CD4-positive, alpha-beta T cell treated with Interleukin-4 for 4 hours (primary cell): ENCODE measurements around the gene HCRTR1.

Source experiments
- DNase-seq: peaks from one replicate; pipeline ENCODE4 v3.0.0-alpha.2; 2020

The HCRTR1 gene

DNA sequence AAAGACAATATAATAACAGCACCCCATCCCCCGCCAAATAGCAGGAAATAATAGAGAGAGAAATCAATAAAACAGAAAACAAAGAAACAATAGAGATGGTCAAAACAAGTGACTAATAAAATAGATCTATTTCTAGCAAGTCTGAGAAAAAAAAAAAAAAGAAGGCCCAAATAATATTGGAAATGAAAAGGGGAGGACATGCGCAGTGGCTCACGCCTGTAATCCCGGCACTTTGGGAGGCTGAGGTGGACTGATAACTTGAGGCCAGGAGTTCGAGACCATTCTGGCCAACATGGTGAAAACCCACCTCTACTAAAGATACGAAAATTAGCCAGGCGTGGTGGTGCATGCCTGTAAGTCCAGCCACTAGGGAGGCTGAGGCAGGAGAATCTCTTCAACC lies 18.5 kb upstream of the HCRTR1 start:
- DNase-seq, result no peak

GRCh38 chr1:31600641-31601040 lies 16.8 kb upstream of the HCRTR1 start:
- DNase-seq, result no peak

DNA sequence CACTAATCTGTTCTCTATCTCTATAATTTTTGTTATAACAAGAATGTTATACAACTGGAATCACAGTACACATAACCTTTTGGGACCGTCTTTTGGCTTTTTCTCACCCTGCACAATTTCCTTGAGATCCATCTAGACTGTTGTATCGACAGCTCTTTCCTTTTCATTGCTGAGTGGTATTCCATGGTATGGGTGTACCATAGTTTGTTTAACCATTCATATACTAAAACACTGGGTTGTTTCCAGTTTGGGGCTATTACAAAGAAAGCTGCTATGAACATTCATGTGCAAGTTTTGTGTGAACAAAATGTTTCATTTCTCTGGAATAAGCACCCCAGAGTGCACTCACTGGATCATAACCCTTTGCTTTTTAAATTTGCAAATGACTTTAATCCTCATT lies 15.4 kb upstream of the HCRTR1 start:
- DNase-seq, result no peak

- DNase-seq, result peak; percentile 10
Observed at GRCh38 chr1:31605908-31606427, 11.5 kb upstream of the HCRTR1 start.

DNA sequence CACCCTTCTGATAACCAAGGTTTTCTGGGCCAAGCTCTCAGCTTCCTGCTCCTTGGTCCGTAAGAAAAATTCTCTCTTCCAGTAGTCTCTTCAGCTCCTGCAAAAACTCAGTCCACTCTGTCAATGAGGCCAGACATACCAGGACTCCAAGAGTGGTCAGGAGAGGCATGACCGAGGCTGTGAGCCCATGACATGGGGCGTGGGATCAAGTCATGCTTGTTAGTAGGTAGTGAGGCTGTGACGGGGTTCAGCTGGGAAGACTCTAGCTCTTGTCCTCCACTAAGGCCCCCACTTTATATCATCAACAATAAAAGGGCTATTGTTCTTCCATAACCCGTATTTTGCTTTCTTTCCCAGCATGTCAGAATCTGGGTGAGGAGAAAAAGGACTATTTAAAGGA lies 10.1 kb upstream of the HCRTR1 start:
- no peak for DNase-seq

DNA sequence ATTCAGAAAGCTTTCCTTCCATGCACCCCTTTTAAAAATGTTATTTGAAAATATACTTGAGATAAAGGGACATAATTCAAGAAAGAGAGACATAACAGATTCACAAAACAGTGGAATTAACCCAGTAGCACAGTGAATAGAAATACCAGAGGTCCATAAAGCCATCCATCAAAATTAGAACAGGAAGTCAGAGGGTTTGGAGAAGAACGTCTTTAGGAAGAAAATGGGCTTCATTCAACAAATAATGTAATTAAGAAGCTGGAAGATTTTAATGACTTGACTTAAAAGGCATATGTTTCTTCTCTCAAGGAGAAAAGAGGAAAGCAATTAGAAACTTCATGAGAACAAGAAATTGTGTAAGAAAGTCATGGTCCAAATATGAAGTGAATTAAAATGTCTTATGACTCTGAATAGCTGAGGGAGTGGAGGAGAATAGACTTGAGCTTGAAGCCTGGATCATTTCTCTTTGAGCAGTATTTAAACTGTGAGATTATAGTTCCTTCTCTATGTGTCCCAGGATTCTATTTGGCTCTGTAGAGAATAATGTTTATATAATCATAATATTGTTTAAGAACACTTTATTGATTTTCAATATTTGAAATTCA lies 7.9 kb upstream of the HCRTR1 start:
- no peak for DNase-seq

GRCh38 chr1:31614414-31615005 lies 3.0 kb upstream of the HCRTR1 start:
- DNase-seq, result no peak

DNA sequence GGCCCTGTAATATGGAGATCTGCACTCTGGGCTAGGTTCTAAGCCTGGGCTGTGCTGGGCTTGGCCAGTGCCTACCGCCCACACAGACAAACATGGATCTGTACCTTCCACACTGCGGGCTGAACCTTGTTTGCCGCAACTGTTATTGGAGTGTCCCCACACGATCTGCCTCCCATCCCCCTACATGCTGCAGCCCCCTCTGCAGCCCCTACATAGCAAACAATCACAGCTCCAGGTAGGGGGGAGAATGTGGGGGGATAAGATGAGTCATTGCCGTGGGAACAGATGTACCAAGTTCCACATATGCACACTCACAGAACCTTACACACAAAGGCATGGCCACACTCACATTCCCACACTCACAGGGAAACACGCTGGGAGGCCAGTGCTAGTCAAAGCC lies 2.1 kb upstream of the HCRTR1 start:
- DNase-seq, result no peak

DNA sequence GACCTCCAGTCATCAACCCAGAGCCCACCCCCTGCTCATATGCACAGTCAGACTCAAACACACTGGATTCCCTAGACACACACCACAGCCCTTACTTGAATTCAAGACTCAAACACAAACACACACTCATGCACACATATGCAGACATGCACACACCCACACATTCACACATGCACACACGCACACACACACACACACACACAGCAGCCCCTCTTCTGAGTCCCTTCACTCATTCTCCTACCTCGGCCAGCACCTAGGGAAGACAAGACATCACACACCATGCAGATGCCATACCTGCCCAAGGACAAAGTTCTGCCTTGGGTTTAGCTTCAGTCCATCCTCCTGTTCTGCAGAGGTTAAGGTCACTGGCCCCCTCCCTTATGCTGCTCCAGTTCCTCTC lies 1.6 kb upstream of the HCRTR1 start:
- no peak for DNase-seq

DNA sequence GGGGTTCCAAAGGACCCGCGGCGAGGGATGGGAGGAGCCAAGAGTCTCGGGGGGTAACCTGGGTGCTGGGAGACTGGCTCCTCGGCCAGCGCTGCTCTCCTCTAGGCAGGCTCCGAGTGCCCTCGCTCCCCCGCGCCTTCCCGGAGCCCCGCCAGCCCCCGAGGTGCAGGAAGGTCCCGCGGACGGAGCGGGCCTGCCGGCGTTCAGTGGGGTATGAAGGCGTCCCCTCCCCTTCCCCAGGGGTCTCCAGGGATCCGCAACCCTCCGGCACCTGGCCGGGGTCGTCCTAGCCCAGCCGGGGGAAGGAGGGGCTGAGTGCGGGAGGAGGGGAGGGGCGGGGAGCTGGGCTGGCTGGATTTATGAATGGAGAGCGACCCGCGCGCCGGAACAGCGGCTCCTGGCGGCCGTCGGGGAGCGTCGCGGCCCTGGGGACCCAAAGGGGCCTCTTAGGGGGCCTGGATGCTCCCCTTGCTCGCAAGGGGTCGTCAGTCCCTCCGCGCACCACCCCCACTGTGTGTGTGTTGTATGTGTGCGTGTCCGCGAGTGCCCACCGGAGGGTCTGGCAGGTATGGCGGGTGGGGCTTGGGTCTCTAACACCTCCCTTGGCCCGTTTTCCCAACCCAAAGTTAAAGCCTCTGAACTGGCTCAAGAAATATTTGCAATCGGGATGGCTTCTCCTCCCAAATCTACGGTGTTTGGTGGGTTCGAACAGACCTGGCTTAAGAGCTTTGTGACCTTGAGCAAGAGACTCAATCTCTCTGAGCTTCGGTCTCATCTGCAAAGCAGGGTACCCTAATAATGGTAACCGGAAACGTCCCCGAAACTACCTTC lies 642 bp downstream of the HCRTR1 start:
- no peak for DNase-seq

DNA sequence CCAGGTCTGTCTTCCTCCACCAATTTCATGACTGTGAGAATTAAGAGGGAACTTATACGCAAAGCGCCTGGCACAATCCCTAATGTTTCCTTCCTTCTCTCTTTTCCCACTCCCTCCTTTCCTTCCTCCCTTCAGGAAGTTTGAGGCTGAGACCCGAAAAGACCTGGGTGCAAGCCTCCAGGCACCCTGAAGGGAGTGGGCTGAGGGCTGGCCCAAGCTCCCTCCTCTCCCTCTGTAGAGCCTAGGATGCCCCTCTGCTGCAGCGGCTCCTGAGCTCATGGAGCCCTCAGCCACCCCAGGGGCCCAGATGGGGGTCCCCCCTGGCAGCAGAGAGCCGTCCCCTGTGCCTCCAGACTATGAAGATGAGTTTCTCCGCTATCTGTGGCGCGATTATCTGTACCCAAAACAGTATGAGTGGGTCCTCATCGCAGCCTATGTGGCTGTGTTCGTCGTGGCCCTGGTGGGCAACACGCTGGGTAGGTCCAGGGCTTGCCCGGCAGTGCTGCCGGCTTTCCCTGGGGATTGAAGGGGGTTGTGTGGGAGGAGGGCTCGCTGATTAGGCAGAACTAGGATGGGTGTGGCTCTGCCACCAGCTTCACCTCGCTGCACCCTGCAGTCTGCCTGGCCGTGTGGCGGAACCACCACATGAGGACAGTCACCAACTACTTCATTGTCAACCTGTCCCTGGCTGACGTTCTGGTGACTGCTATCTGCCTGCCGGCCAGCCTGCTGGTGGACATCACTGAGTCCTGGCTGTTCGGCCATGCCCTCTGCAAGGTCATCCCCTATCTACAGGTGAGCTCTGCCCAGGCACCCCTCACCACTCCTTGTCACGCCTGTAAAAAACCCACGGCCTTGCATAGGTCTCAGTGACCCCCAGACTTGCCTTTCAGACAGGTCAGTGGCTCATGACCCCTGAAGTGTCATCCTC lies 1.7 kb downstream of the HCRTR1 start:
- DNase-seq, result no peak

DNA sequence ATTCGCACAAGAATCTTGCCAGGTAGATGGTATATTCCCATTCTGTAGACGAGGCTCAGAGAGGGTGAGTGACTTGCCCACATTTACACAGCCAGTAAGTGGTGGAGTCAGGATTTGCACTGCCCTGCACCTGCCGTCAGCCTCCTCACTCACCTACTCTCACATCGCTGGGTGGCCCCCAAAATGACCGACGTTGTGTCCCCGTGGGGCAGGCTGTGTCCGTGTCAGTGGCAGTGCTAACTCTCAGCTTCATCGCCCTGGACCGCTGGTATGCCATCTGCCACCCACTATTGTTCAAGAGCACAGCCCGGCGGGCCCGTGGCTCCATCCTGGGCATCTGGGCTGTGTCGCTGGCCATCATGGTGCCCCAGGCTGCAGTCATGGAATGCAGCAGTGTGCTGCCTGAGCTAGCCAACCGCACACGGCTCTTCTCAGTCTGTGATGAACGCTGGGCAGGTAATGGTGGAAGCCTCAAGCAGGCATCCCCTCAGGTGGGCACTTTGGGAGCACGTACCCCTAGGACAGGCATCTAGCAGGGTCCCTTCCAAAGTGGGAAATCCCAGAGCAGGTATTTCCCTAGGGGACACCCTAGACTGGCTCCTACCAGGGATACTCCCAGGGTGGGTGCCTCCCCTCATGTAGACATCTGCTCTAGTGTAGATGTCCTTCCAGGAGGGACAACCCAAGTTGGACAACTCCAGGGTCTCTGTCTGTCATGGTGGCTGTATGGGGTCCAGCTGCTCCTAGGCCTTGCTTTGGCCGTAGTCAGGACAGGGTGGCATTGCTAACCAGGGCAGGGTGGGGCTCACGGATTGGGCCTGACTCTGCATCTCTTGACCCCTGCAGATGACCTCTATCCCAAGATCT lies 3.4 kb downstream of the HCRTR1 start:
- DNase-seq, result no peak

GRCh38 chr1:31621498-31621820 lies 4.0 kb downstream of the HCRTR1 start:
- no peak for DNase-seq

GRCh38 chr1:31621847-31622730 lies 4.6 kb downstream of the HCRTR1 start:
- no peak for DNase-seq

DNA sequence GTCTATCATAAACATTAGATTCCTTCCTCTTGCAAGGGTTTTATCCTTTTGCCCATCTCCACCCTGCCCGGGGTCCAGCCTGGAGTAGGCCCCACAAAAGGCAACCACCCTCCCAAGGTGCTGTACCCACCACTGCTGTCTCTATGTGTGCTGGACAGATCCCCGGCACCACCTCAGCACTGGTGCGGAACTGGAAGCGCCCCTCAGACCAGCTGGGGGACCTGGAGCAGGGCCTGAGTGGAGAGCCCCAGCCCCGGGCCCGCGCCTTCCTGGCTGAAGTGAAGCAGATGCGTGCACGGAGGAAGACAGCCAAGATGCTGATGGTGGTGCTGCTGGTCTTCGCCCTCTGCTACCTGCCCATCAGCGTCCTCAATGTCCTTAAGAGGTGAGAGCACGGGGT lies 5.9 kb downstream of the HCRTR1 start:
- no peak for DNase-seq

GRCh38 chr1:31624309-31624708 lies 6.8 kb downstream of the HCRTR1 start:
- no peak for DNase-seq

DNA sequence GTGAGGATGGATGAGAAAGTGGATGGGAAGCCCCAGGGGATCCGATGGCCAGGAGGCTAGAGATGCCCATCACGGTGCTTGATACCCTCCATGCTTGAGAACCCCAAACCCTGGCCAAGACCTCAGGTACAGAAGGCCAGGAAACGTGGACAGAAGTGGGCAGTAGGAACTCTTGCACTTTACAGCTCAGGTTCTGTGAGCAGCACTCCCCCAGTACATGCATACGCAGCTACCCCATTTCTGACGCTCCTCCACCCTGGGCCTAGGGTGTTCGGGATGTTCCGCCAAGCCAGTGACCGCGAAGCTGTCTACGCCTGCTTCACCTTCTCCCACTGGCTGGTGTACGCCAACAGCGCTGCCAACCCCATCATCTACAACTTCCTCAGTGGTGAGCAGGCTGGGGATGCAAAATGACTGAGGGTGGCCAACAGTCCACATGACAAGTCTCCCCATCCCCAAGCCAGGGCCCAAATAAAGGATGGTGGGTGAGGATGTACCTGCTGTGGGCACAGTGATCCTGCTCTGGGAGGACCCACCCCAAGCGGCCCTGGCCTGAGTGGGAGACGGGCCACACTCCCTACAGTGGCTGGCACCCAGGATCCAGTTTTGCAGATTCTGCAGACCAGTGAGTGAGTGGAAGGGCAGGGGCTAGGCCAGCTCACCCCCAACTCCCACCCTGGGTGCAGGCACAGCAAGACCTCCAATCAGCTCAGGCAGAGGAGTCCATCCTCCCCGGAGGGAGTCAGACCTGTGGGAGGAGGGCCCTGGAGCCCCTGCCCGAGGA lies 7.4 kb downstream of the HCRTR1 start:
- DNase-seq, result no peak

- DNase-seq, result no peak
Observed at GRCh38 chr1:31625561-31626222, 8.2 kb downstream of the HCRTR1 start.
